GM12878 (cell line): ENCODE results near the gene APOO.
"Not testable (repeated sequence)": the region's sequence is repeated elsewhere in the genome, so short reads cannot be mapped to it uniquely, and the experiment has no call there.

Experiments used
- CBFB ChIP-seq: IDR thresholded peaks from 2 replicates; pipeline ENCODE4 v1.6.1; 2016; ENCODE audit warnings: antibody characterized with exemption, low read depth
- TBL1XR1 ChIP-seq: IDR thresholded peaks from 2 replicates; pipeline ENCODE4 v1.6.1; 2012; ENCODE audit warnings: low read depth, low read length, improper control_type of control experiment

GRCh38 chrX:23861952-23862351 is 45.8 kb downstream of the APOO start:
- not testable (repeated sequence) for TF ChIP-seq TBL1XR1, CBFB
